MM.1S (cell line): ENCODE data around the gene ULK4.
"Not testable (repeated sequence)": the region's sequence is repeated elsewhere in the genome, so short reads cannot be mapped to it uniquely, and the experiment has no call there.

ENCODE experiments used
- CTCF ChIP-seq: fragments of 300-600 bp; sonication (generic); IDR thresholded peaks from 2 replicates; pipeline ENCODE4 v1.5.1; 2016; ENCODE audit warnings: antibody characterized with exemption, low read length, mixed read lengths
- EZH2 ChIP-seq: fragments of 300-600 bp; sonication (generic); optimal IDR thresholded peaks from 2 replicates; pipeline ENCODE3; 2017; ENCODE audit warnings: low read depth, mild to moderate bottlenecking, antibody characterized with exemption, low read length, mixed read lengths
- EZH2phosphoT487 ChIP-seq: fragments of 300-600 bp; sonication (generic); IDR thresholded peaks from 2 replicates; pipeline ENCODE4 v1.6.1; 2018; ENCODE audit warnings: antibody characterized with exemption, low read length

DNA sequence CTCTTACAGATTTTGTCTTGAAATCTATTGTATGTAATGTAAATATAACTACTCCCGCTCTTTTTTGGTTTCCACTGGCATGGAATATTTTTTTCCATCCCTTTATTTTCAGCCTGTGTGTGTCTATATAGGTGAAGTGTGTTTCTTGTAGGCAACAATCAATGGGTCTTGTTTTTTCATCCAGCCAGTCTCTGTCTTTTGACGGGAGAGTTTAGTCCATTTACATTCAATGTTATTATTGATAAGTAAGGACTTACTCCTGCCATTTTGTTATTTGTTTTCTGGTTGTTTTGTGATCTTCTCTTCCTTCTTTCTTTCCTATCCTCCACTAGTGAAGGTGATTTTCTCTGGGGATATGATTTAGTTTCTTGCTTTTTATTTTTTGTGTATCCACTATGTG lies 101.4 kb downstream of the ULK4 start:
- not testable (repeated sequence) for TF ChIP-seq CTCF, EZH2, EZH2phosphoT487
